HG02623 (cell line): Measurements from ENCODE around the gene DIAPH3.

Experiments used
- ATAC-seq: cut with Tn5 transposase; IDR thresholded peaks from one replicate; pipeline ENCODE4 v1.9.1; 2021; ENCODE audit warnings: moderate library complexity; ENCODE audit not compliant: unreplicated experiment

DIAPH3 gene

GRCh38 chr13:59738921-59739320 is 424.8 kb downstream of the DIAPH3 start:
- no peak for ATAC-seq

- peak; percentile 100 for ATAC-seq
These were observed 429.3 kb downstream of the DIAPH3 start for GRCh38 chr13:59734393-59734792.

GRCh38 chr13:59733744-59734143 is 430.0 kb downstream of the DIAPH3 start:
- no peak for ATAC-seq

GRCh38 chr13:59730026-59730425 is 433.7 kb downstream of the DIAPH3 start:
- ATAC-seq, result no peak

- no peak for ATAC-seq
These were observed 434.7 kb downstream of the DIAPH3 start for GRCh38 chr13:59728896-59729545.

- ATAC-seq, result no peak
These were observed 441.5 kb downstream of the DIAPH3 start for GRCh38 chr13:59721926-59722910.

GRCh38 chr13:59715611-59716010 is 448.1 kb downstream of the DIAPH3 start:
- ATAC-seq, result no peak

GRCh38 chr13:59710996-59711701 is 452.6 kb downstream of the DIAPH3 start:
- ATAC-seq, result no peak

- no peak for ATAC-seq
These were observed 453.3 kb downstream of the DIAPH3 start for GRCh38 chr13:59710416-59710815.

GRCh38 chr13:59706101-59706976 is 457.4 kb downstream of the DIAPH3 start:
- ATAC-seq, result no peak

GRCh38 chr13:59702269-59702668 is 461.5 kb downstream of the DIAPH3 start:
- ATAC-seq, result no peak

- ATAC-seq, result no peak
These were observed 462.5 kb downstream of the DIAPH3 start for GRCh38 chr13:59701261-59701660.

- ATAC-seq, result no peak
These were observed 463.4 kb downstream of the DIAPH3 start for GRCh38 chr13:59700281-59700680.

GRCh38 chr13:59696271-59696670 is 467.5 kb downstream of the DIAPH3 start:
- ATAC-seq, result no peak

- ATAC-seq, result no peak
These were observed 472.1 kb downstream of the DIAPH3 start for GRCh38 chr13:59691501-59692066.

GRCh38 chr13:59690857-59691500 is 472.7 kb downstream of the DIAPH3 start:
- ATAC-seq, result peak; percentile 52

GRCh38 chr13:59689057-59689456 is 474.7 kb downstream of the DIAPH3 start:
- no peak for ATAC-seq

GRCh38 chr13:59686798-59687394 is 476.8 kb downstream of the DIAPH3 start:
- no peak for ATAC-seq

GRCh38 chr13:59684105-59684504 is 479.6 kb downstream of the DIAPH3 start:
- no peak for ATAC-seq
